GM19043 (cell line): ENCODE results near the gene C1D.
"Not testable (repeated sequence)": the region's sequence is repeated elsewhere in the genome, so short reads cannot be mapped to it uniquely, and the experiment has no call there.

Source experiments
- ATAC-seq: cut with Tn5 transposase; IDR thresholded peaks from one replicate; pipeline ENCODE4 v1.9.1; 2021; ENCODE audit warnings: low read depth; ENCODE audit not compliant: unreplicated experiment

The C1D gene

GRCh38 chr2:68018727-68019126 lies 44.1 kb downstream of the C1D start:
- ATAC-seq = no peak

- no peak for ATAC-seq
Measured at GRCh38 chr2:68009526-68009925, 53.3 kb downstream of the C1D start.

GRCh38 chr2:68000170-68000825 lies 62.5 kb downstream of the C1D start:
- ATAC-seq = no peak

- ATAC-seq = no peak
Measured at GRCh38 chr2:67999332-67999731, 63.5 kb downstream of the C1D start.

- no peak for ATAC-seq
Measured at GRCh38 chr2:67997903-67998302, 64.9 kb downstream of the C1D start.

GRCh38 chr2:67997528-67997900 lies 65.3 kb downstream of the C1D start:
- ATAC-seq = no peak

GRCh38 chr2:67996772-67997527 lies 65.9 kb downstream of the C1D start:
- ATAC-seq = no peak

- no peak for ATAC-seq
Measured at GRCh38 chr2:67994716-67995115, 68.1 kb downstream of the C1D start.

GRCh38 chr2:67994069-67994468 lies 68.7 kb downstream of the C1D start:
- not testable (repeated sequence) for ATAC-seq

- no peak for ATAC-seq
Measured at GRCh38 chr2:67993329-67993728, 69.5 kb downstream of the C1D start.

GRCh38 chr2:67991456-67991855 lies 71.3 kb downstream of the C1D start:
- ATAC-seq = no peak
